Adipocyte (in vitro differentiated cells): ENCODE measurements around the gene RERE.
A peak's percentile ranks its signal among the peaks of the same experiment; 100 is the strongest.

Source experiments
- DNase-seq: peaks from one replicate; pipeline ENCODE4 v3.0.0-alpha.2; 2015; ENCODE audit warnings: low read depth
- H3K27me3 ChIP-seq: replicated peaks from 2 replicates; pipeline ENCODE4 v1.7.0; 2013; ENCODE audit warnings: mild to moderate bottlenecking, low read length, moderate library complexity; ENCODE audit not compliant: control insufficient read depth, insufficient read depth
- H3K36me3 ChIP-seq: 2 replicates; pipeline ENCODE4 v1.7.0; 2013; ENCODE audit warnings: low read length, mild to moderate bottlenecking, moderate library complexity; ENCODE audit not compliant: control insufficient read depth, insufficient read depth, severe bottlenecking
- H3K4me1 ChIP-seq: 2 replicates; pipeline ENCODE4 v1.7.0; 2013; ENCODE audit warnings: mild to moderate bottlenecking, low read length, moderate library complexity; ENCODE audit not compliant: control insufficient read depth, insufficient read depth
- H3K4me3 ChIP-seq: 2 replicates; pipeline ENCODE4 v1.7.0; 2013; ENCODE audit warnings: mild to moderate bottlenecking, low read length, moderate library complexity
- H3K9ac ChIP-seq: 2 replicates; pipeline ENCODE4 v1.7.0; 2013; ENCODE audit warnings: mild to moderate bottlenecking, low read length, moderate library complexity
- H3K9me3 ChIP-seq: 2 replicates; pipeline ENCODE4 v1.7.0; 2013; ENCODE audit warnings: mild to moderate bottlenecking, low read length, moderate library complexity; ENCODE audit not compliant: control insufficient read depth

RERE gene

GRCh38 chr1:8365661-8366362 is 451.6 kb downstream of the RERE start:
- H3K36me3 ChIP-seq: peaks cover 61% of the 10 kb centered on the region
- H3K27me3 ChIP-seq: no peaks in the 10 kb centered on the region
- no peaks in the 10 kb centered on the region for H3K9me3 ChIP-seq
- H3K4me3 ChIP-seq: no peak overlapping the region
- no peak overlapping the region for H3K9ac ChIP-seq
- DNase-seq: no peak
- H3K4me1 ChIP-seq: peaks cover 49% of the 10 kb centered on the region

- Histone ChIP-seq H3K4me1 (peaks cover 40% of the 10 kb centered on the region), H3K27me3 (no peaks in the 10 kb centered on the region), H3K9me3 (no peaks in the 10 kb centered on the region), H3K36me3 (peaks cover 62% of the 10 kb centered on the region), H3K4me3 (no peak overlapping the region), H3K9ac (peak overlapping the region; percentile 46)
- no peak for DNase-seq
Measured at GRCh38 chr1:8364528-8365442, 452.7 kb downstream of the RERE start.

- no peaks in the 10 kb centered on the region for H3K9me3 ChIP-seq
- H3K27me3 ChIP-seq: no peaks in the 10 kb centered on the region
- peaks cover 34% of the 10 kb centered on the region for H3K4me1 ChIP-seq
- peak overlapping the region; percentile 46 for H3K9ac ChIP-seq
- H3K36me3 ChIP-seq: peaks cover 72% of the 10 kb centered on the region
- no peak for DNase-seq
- H3K4me3 ChIP-seq: no peak overlapping the region
Measured at GRCh38 chr1:8363767-8364301, 453.6 kb downstream of the RERE start.

GRCh38 chr1:8363186-8363766 is 454.2 kb downstream of the RERE start:
- H3K4me3 ChIP-seq: no peak overlapping the region
- peaks cover 29% of the 10 kb centered on the region for H3K4me1 ChIP-seq
- peaks cover 77% of the 10 kb centered on the region for H3K36me3 ChIP-seq
- H3K27me3 ChIP-seq: no peaks in the 10 kb centered on the region
- H3K9ac ChIP-seq: no peak overlapping the region
- no peak for DNase-seq
- no peaks in the 10 kb centered on the region for H3K9me3 ChIP-seq

- DNase-seq: no peak
- H3K36me3 ChIP-seq: peaks cover 83% of the 10 kb centered on the region
- no peaks in the 10 kb centered on the region for H3K27me3 ChIP-seq
- H3K4me1 ChIP-seq: peaks cover 25% of the 10 kb centered on the region
- no peaks in the 10 kb centered on the region for H3K9me3 ChIP-seq
- no peak overlapping the region for H3K4me3 ChIP-seq
- no peak overlapping the region for H3K9ac ChIP-seq
Measured at GRCh38 chr1:8362701-8363101, 454.7 kb downstream of the RERE start.

GRCh38 chr1:8361198-8361849 is 456.1 kb downstream of the RERE start:
- DNase-seq: no peak
- Histone ChIP-seq H3K27me3 (no peaks in the 10 kb centered on the region), H3K9me3 (no peaks in the 10 kb centered on the region), H3K36me3 (peaks cover 92% of the 10 kb centered on the region), H3K4me3 (no peak overlapping the region), H3K4me1 (peaks cover 19% of the 10 kb centered on the region), H3K9ac (no peak overlapping the region)

- Histone ChIP-seq H3K9me3 (no peaks in the 10 kb centered on the region), H3K27me3 (no peaks in the 10 kb centered on the region), H3K4me3 (no peak overlapping the region), H3K4me1 (peaks cover 19% of the 10 kb centered on the region), H3K9ac (no peak overlapping the region), H3K36me3 (peaks cover 92% of the 10 kb centered on the region)
- no peak for DNase-seq
Measured at GRCh38 chr1:8360493-8361197, 456.8 kb downstream of the RERE start.

GRCh38 chr1:8359617-8360481 is 457.6 kb downstream of the RERE start:
- no peak overlapping the region for H3K9ac ChIP-seq
- H3K9me3 ChIP-seq: no peaks in the 10 kb centered on the region
- H3K36me3 ChIP-seq: peaks cover 92% of the 10 kb centered on the region
- no peak for DNase-seq
- H3K4me3 ChIP-seq: no peak overlapping the region
- peaks cover 19% of the 10 kb centered on the region for H3K4me1 ChIP-seq
- H3K27me3 ChIP-seq: no peaks in the 10 kb centered on the region

- no peak overlapping the region for H3K9ac ChIP-seq
- H3K36me3 ChIP-seq: peaks cover 94% of the 10 kb centered on the region
- H3K4me1 ChIP-seq: peaks cover 16% of the 10 kb centered on the region
- no peaks in the 10 kb centered on the region for H3K27me3 ChIP-seq
- no peaks in the 10 kb centered on the region for H3K9me3 ChIP-seq
- H3K4me3 ChIP-seq: no peak overlapping the region
- DNase-seq: no peak
Measured at GRCh38 chr1:8358897-8359616, 458.4 kb downstream of the RERE start.
